ENCODE data around the gene TFB1M.

- TF ChIP-seq POLR2AphosphoS5 (IDR thresholded peaks at IDR 0.05) (no peak), CTCF (IDR thresholded peaks at IDR 0.05) (no peak)
Measured at GRCh38 chr6:155319902-155320301, 5.6 kb upstream of the TFB1M start.
